SH-SY5Y (cell line): ENCODE measurements around the gene SGO1.

Experiments
- GATA2 ChIP-seq: IDR thresholded peaks from 2 replicates; pipeline ENCODE4 v1.6.1; 2011; ENCODE audit warnings: mild to moderate bottlenecking, low read depth, low read length
- GATA3 ChIP-seq: IDR thresholded peaks from 2 replicates; pipeline ENCODE4 v1.6.1; 2011; ENCODE audit warnings: low read depth, mild to moderate bottlenecking, low read length, moderate library complexity

GRCh38 chr3:20141851-20142250, 44.2 kb downstream of the SGO1 start:
- no peak for TF ChIP-seq GATA3
- no peak for TF ChIP-seq GATA2
